HL-60/S4 treated with retinoic acid at 250 ng/mL for 4 days and 3 days (cell line): Measurements from ENCODE around the gene KCNG2.

ENCODE experiments used
- in situ Hi-C: fragments of 300-500 bp; cut with MboI; formaldehyde crosslinking; loops from 2 replicates; pipeline ENCODE4 v1.7.0; 2022; ENCODE audit warnings: low sequenced_read_pairs

KCNG2 gene

GRCh38 chr18:79902075-79902474, 104.3 kb downstream of the KCNG2 start:
- in situ Hi-C loops: no loop called here

GRCh38 chr18:79902640-79903039, 104.9 kb downstream of the KCNG2 start:
- in situ Hi-C loops: no loop called here

- in situ Hi-C loops: no loop called here
Observed at GRCh38 chr18:79903071-79903635, 105.4 kb downstream of the KCNG2 start.

- in situ Hi-C loops: no loop called here
Observed at GRCh38 chr18:79903787-79904356, 106.1 kb downstream of the KCNG2 start.

- in situ Hi-C loops: no loop called here
Observed at GRCh38 chr18:79904357-79905147, 106.8 kb downstream of the KCNG2 start.

GRCh38 chr18:79905389-79905911, 107.7 kb downstream of the KCNG2 start:
- in situ Hi-C loops: no loop called here

- in situ Hi-C loops: no loop called here
Observed at GRCh38 chr18:79905993-79906392, 108.3 kb downstream of the KCNG2 start.

GRCh38 chr18:79906706-79907105, 109.0 kb downstream of the KCNG2 start:
- in situ Hi-C loops: no loop called here

GRCh38 chr18:79910563-79911343, 113.0 kb downstream of the KCNG2 start:
- in situ Hi-C loops: no loop called here

GRCh38 chr18:79911344-79912270, 113.9 kb downstream of the KCNG2 start:
- in situ Hi-C loops: no loop called here

GRCh38 chr18:79912409-79912991, 114.8 kb downstream of the KCNG2 start:
- in situ Hi-C loops: no loop called here

- in situ Hi-C loops: no loop called here
Observed at GRCh38 chr18:79912994-79913831, 115.5 kb downstream of the KCNG2 start.

- in situ Hi-C loops: no loop called here
Observed at GRCh38 chr18:79914614-79915160, 116.9 kb downstream of the KCNG2 start.

GRCh38 chr18:79915161-79916127, 117.7 kb downstream of the KCNG2 start:
- in situ Hi-C loops: no loop called here

- in situ Hi-C loops: no loop called here
Observed at GRCh38 chr18:79916128-79916494, 118.4 kb downstream of the KCNG2 start.

- in situ Hi-C loops: no loop called here
Observed at GRCh38 chr18:79916546-79917168, 118.9 kb downstream of the KCNG2 start.
